ENCODE measurements around the gene KCNQ5.

The KCNQ5 gene

DNA sequence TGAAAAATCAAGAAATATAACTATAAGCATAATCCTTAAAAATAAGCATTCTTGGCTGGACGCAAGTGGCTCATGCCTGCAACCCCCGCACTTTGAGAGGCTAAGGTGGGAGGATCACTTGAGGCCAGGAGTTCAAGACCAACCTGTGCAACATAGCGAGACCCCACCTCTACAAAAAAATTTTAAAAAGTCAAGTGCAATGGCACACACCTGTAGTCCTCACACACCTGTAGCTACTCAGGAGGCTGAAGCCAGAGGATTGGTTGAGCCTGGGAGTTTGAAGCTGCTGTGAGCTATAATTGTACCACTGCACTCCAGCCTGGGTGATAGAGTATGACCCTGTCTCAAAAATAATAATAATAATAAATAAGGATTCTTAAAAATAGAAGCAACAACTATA is 494.5 kb downstream of the KCNQ5 start:
- no peak overlapping the region for H2AFZ ChIP-seq
- no peak overlapping the region for H3K4me2 ChIP-seq (ENCODE audit: low read length)
- TF ChIP-seq, protein P1, sequence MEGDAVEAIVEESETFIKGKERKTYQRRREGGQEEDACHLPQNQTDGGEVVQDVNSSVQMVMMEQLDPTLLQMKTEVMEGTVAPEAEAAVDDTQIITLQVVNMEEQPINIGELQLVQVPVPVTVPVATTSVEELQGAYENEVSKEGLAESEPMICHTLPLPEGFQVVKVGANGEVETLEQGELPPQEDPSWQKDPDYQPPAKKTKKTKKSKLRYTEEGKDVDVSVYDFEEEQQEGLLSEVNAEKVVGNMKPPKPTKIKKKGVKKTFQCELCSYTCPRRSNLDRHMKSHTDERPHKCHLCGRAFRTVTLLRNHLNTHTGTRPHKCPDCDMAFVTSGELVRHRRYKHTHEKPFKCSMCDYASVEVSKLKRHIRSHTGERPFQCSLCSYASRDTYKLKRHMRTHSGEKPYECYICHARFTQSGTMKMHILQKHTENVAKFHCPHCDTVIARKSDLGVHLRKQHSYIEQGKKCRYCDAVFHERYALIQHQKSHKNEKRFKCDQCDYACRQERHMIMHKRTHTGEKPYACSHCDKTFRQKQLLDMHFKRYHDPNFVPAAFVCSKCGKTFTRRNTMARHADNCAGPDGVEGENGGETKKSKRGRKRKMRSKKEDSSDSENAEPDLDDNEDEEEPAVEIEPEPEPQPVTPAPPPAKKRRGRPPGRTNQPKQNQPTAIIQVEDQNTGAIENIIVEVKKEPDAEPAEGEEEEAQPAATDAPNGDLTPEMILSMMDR (IDR thresholded peaks at IDR 0.05), result no peak
- H3K36me3 ChIP-seq (ENCODE audit: control insufficient read depth, insufficient read depth, low read length), result no peaks in the 10 kb centered on the region
- H3K27me3 ChIP-seq (ENCODE audit: control insufficient read depth, insufficient read depth, low read length), result no peaks in the 10 kb centered on the region
- no peak overlapping the region for H3K4me3 ChIP-seq (ENCODE audit: low read depth, low read length)
- H3K79me2 ChIP-seq, result no peaks in the 10 kb centered on the region
- no peak overlapping the region for H3K27ac ChIP-seq
- no peaks in the 10 kb centered on the region for H3K4me1 ChIP-seq
- H3K9me3 ChIP-seq (ENCODE audit: control insufficient read depth, low read length), result no peaks in the 10 kb centered on the region
- no peak overlapping the region for H3K9ac ChIP-seq

- no peaks in the 10 kb centered on the region for H3K9me3 ChIP-seq (ENCODE audit: control insufficient read depth, low read length)
- H3K36me3 ChIP-seq (ENCODE audit: control insufficient read depth, insufficient read depth, low read length), result no peaks in the 10 kb centered on the region
- no peak overlapping the region for H3K9ac ChIP-seq
- no peak overlapping the region for H3K27ac ChIP-seq
- no peaks in the 10 kb centered on the region for H3K27me3 ChIP-seq (ENCODE audit: control insufficient read depth, insufficient read depth, low read length)
- H3K4me2 ChIP-seq (ENCODE audit: low read length), result no peak overlapping the region
- no peak overlapping the region for H3K4me3 ChIP-seq (ENCODE audit: low read depth, low read length)
- no peak overlapping the region for H2AFZ ChIP-seq
- H3K79me2 ChIP-seq, result no peaks in the 10 kb centered on the region
- TF ChIP-seq, protein P1 (IDR thresholded peaks at IDR 0.05), result no peak
- no peaks in the 10 kb centered on the region for H3K4me1 ChIP-seq
Measured at GRCh38 chr6:73121421-73121993, 499.6 kb downstream of the KCNQ5 start.

- TF ChIP-seq, protein P1 (IDR thresholded peaks at IDR 0.05), result no peak
- no peaks in the 10 kb centered on the region for H3K9me3 ChIP-seq (ENCODE audit: control insufficient read depth, low read length)
- no peaks in the 10 kb centered on the region for H3K36me3 ChIP-seq (ENCODE audit: control insufficient read depth, insufficient read depth, low read length)
- H3K27ac ChIP-seq, result no peak overlapping the region
- H3K4me2 ChIP-seq (ENCODE audit: low read length), result no peak overlapping the region
- H3K4me1 ChIP-seq, result no peaks in the 10 kb centered on the region
- H3K4me3 ChIP-seq (ENCODE audit: low read depth, low read length), result no peak overlapping the region
- H3K79me2 ChIP-seq, result no peaks in the 10 kb centered on the region
- no peaks in the 10 kb centered on the region for H3K27me3 ChIP-seq (ENCODE audit: control insufficient read depth, insufficient read depth, low read length)
- no peak overlapping the region for H3K9ac ChIP-seq
- H2AFZ ChIP-seq, result no peak overlapping the region
Measured at GRCh38 chr6:73123632-73124329, 501.9 kb downstream of the KCNQ5 start.

GRCh38 chr6:73129653-73130443 is 508.0 kb downstream of the KCNQ5 start:
- Histone ChIP-seq H3K9me3 (ENCODE audit: control insufficient read depth, low read length) (no peaks in the 10 kb centered on the region), H3K36me3 (ENCODE audit: control insufficient read depth, insufficient read depth, low read length) (no peaks in the 10 kb centered on the region), H3K79me2 (no peaks in the 10 kb centered on the region), H3K27ac (no peak overlapping the region), H2AFZ (no peak overlapping the region), H3K9ac (no peak overlapping the region), H3K4me3 (ENCODE audit: low read depth, low read length) (no peak overlapping the region), H3K4me2 (ENCODE audit: low read length) (no peak overlapping the region), H3K4me1 (no peaks in the 10 kb centered on the region), H3K27me3 (ENCODE audit: control insufficient read depth, insufficient read depth, low read length) (no peaks in the 10 kb centered on the region)
- TF ChIP-seq, protein P1 (IDR thresholded peaks at IDR 0.05), result peak; percentile 93

All from parathyroid adenoma (tissue), 2 donors.